Naive B cell (primary cell): Measurements from ENCODE around the gene UBLCP1. TPM values are rescaled to one million over a fixed set of nuclear protein-coding genes. Genes with fewer than 3 reads are reported as not detected.
"Not testable (repeated sequence)": the region's sequence is repeated elsewhere in the genome, so short reads cannot be mapped to it uniquely, and the experiment has no call there.

Experiments
- ATAC-seq, 2 donors: fragments of 150-1000 bp; cut with Tn5 transposase; 2 replicates each; pipeline ENCODE4 v1.10.0; 2021; ENCODE audit warnings: low read depth in 2 of 2, mild to moderate bottlenecking in 2 of 2, moderate library complexity in 2 of 2
- DNase-seq: peaks from one replicate; pipeline ENCODE4 v3.0.0; 2022
- H3K27ac Mint-ChIP-seq, 6 donors: one replicate each; pipeline ENCODE4 v1.8.0; 2020 to 2022; ENCODE audit warnings: mild to moderate bottlenecking in 6 of 6, mixed read lengths in 6 of 6, moderate library complexity in 5 of 6, inconsistent platforms in 2 of 6
- H3K27me3 Mint-ChIP-seq, 3 donors: one replicate each; pipeline ENCODE4 v1.8.0; 2021 to 2022; ENCODE audit warnings: mixed read lengths in 3 of 3, mild to moderate bottlenecking in 1 of 3
- H3K36me3 Mint-ChIP-seq, 2 donors: one replicate each; pipeline ENCODE4 v1.8.0; 2020 to 2022; ENCODE audit warnings: mixed read lengths in 2 of 2, inconsistent platforms in 1 of 2, mild to moderate bottlenecking in 1 of 2
- H3K4me1 Mint-ChIP-seq, 3 donors: one replicate each; pipeline ENCODE4 v1.8.0; 2020 to 2022; ENCODE audit warnings: mixed read lengths in 3 of 3, inconsistent platforms in 1 of 3, mild to moderate bottlenecking in 1 of 3, moderate library complexity in 1 of 3
- H3K4me3 Mint-ChIP-seq, 8 donors: one replicate each; pipeline ENCODE4 v1.8.0; 2020 to 2022; ENCODE audit warnings: mild to moderate bottlenecking in 8 of 8, mixed read lengths in 8 of 8, moderate library complexity in 8 of 8, inconsistent platforms in 2 of 8
- H3K9me3 Mint-ChIP-seq, 7 donors: one replicate each; pipeline ENCODE4 v1.8.0; 2020 to 2022; ENCODE audit warnings: mixed read lengths in 7 of 7, mild to moderate bottlenecking in 5 of 7, inconsistent platforms in 2 of 7, moderate library complexity in 1 of 7
- polyA plus RNA-seq, 6 donors: library from polyadenylated mRNA; unstranded; fragments of 300-500 nt; fragmentation: Illumina TruSeq; gene quantifications; one replicate each; pipeline ENCODE4 v1.2.3, GENCODE V29; 2021; ENCODE audit warnings: low read depth in 6 of 6

Gene UBLCP1
- 10 to 100 TPM; 48.4 to 69.5 (median 61.2) TPM for polyA plus RNA-seq

DNA sequence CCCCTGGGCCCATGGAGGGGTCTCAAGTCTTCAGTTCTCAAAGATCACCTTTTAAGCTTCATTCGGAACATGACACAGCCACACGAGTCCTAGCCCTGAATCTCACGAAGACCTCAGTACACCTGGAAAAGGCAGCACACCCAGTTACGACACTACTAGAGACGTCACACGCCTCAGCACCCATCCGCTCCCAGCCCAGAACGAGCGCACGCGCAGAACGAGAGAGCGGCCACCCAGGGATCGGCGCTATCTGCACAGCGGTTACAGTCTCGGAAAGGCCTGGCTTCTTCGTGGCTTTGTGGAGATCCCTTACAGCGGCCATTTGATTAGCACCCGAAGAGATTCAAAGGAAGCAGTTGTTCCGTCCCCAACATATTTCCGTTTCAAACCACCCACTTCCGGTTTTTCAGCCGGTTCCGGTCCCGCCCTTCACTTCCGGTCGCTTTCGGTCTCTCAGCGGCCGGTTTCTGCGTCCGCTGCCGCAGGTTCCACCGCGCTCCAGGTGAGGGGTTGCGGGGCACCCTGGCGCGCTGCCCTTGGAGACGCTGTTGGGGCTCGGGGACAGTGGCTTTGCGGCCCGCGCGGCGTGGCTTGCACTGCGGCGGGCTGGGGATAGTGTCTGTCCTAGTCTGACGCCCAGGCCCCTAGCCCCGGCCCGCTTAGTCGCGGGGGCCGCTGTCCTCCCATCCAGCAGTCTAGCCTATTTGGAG is at the start of gene UBLCP1:
Gene UBLCP1 (plus strand): TSS at position 432 of the 710 bp plus-strand sequence. CDS start 5,626 bp downstream, outside the sequence.
- peaks cover 29 to 46% (median 35%) of the 10 kb centered on the region in 3 donors for H3K4me1 Mint-ChIP-seq

GRCh38 chr5:159214486-159215271 is 48.4 kb upstream of the UBLCP1 start:
- Mint-ChIP-seq H3K27ac (no peak overlapping the region), H3K9me3 (no peaks in the 10 kb centered on the region), H3K4me3 (no peak overlapping the region), H3K4me1 (peaks cover 18 to 23% (median 20%) of the 10 kb centered on the region in 3 donors), H3K27me3 (peaks cover 0 to 5% (median 0%) of the 10 kb centered on the region in 3 donors), H3K36me3 (no peaks in the 10 kb centered on the region)
- ATAC-seq = no peak
- DNase-seq = no peak

More for the DNA sequence above, at the start of gene UBLCP1:
- H3K27ac Mint-ChIP-seq = peak within 1 kb of the TSS; percentile 94 to 99 (median 99)
- peaks cover 0 to 24% (median 14%) of the 10 kb centered on the region in 7 donors for H3K9me3 Mint-ChIP-seq
- no peaks in the 10 kb centered on the region for H3K27me3 Mint-ChIP-seq
- H3K36me3 Mint-ChIP-seq = peaks cover 11 to 16% of the 10 kb centered on the region in 2 donors
- peak within 1 kb of the TSS; percentile 89 to 99 (median 93) for H3K4me3 Mint-ChIP-seq
- peak; percentile 84 for DNase-seq
- ATAC-seq = peak; percentile 83 to 84

- Mint-ChIP-seq H3K27ac (no peak overlapping the region), H3K4me3 (no peak overlapping the region), H3K27me3 (peaks cover 0 to 5% (median 0%) of the 10 kb centered on the region in 3 donors), H3K9me3 (no peaks in the 10 kb centered on the region), H3K36me3 (no peaks in the 10 kb centered on the region), H3K4me1 (peaks cover 8 to 11% (median 9%) of the 10 kb centered on the region in 3 donors)
- ATAC-seq (no peak), DNase-seq (no peak)
Observed at GRCh38 chr5:159215886-159216285, 47.2 kb upstream of the UBLCP1 start.

GRCh38 chr5:159216454-159216853 is 46.6 kb upstream of the UBLCP1 start:
- peaks cover 5 to 8% (median 7%) of the 10 kb centered on the region in 3 donors for H3K4me1 Mint-ChIP-seq
- DNase-seq (no peak), ATAC-seq (no peak)
- no peaks in the 10 kb centered on the region for H3K36me3 Mint-ChIP-seq
- H3K4me3 Mint-ChIP-seq = no peak overlapping the region
- H3K27ac Mint-ChIP-seq = no peak overlapping the region
- H3K9me3 Mint-ChIP-seq = no peaks in the 10 kb centered on the region
- peaks cover 0 to 5% (median 0%) of the 10 kb centered on the region in 3 donors for H3K27me3 Mint-ChIP-seq

DNA sequence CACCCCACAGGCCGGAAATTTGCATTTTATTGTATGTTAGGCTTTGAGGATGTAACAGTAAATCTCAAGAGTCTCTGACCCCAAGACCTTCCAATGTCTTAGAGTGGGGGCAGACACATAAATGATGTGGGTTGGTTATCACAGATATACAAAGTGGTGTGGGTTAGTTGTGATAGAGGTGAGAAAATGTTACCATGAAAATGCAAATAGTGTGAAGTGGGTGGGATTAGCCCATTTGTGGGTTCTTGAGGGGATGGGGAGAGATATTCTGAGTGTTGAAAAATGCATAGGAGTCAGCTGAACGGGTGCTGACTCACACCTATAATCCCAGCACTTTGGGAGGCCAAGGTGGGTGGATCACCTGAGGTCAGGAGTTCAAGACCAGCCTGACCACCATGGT is 45.9 kb upstream of the UBLCP1 start:
- ATAC-seq (no peak), DNase-seq (no peak)
- Mint-ChIP-seq H3K4me3 (no peak overlapping the region), H3K27me3 (peaks cover 0 to 5% (median 0%) of the 10 kb centered on the region in 3 donors), H3K36me3 (no peaks in the 10 kb centered on the region), H3K9me3 (no peaks in the 10 kb centered on the region), H3K27ac (peak overlapping the region in 2 of 6 donors; percentile 1 to 6), H3K4me1 (peaks cover 0 to 3% (median 0%) of the 10 kb centered on the region in 3 donors)

GRCh38 chr5:159218595-159219023 is 44.5 kb upstream of the UBLCP1 start:
- H3K9me3 Mint-ChIP-seq = no peaks in the 10 kb centered on the region
- DNase-seq (no peak), ATAC-seq (no peak)
- no peak overlapping the region for H3K27ac Mint-ChIP-seq
- no peak overlapping the region for H3K4me3 Mint-ChIP-seq
- no peaks in the 10 kb centered on the region for H3K36me3 Mint-ChIP-seq
- peaks cover 0 to 3% (median 0%) of the 10 kb centered on the region in 3 donors for H3K4me1 Mint-ChIP-seq
- peaks cover 0 to 5% (median 0%) of the 10 kb centered on the region in 3 donors for H3K27me3 Mint-ChIP-seq

- H3K9me3 Mint-ChIP-seq = no peaks in the 10 kb centered on the region
- DNase-seq = no peak
- H3K4me1 Mint-ChIP-seq = peaks cover 0 to 3% (median 0%) of the 10 kb centered on the region in 3 donors
- no peak for ATAC-seq
- H3K36me3 Mint-ChIP-seq = no peaks in the 10 kb centered on the region
- no peak overlapping the region for H3K27ac Mint-ChIP-seq
- no peak overlapping the region for H3K4me3 Mint-ChIP-seq
- H3K27me3 Mint-ChIP-seq = peaks cover 0 to 5% (median 0%) of the 10 kb centered on the region in 3 donors
Observed at GRCh38 chr5:159220206-159220605, 42.9 kb upstream of the UBLCP1 start.

- H3K4me1 Mint-ChIP-seq = no peaks in the 10 kb centered on the region
- no peak for ATAC-seq
- no peak overlapping the region for H3K4me3 Mint-ChIP-seq
- no peaks in the 10 kb centered on the region for H3K36me3 Mint-ChIP-seq
- H3K27ac Mint-ChIP-seq = no peak overlapping the region
- H3K9me3 Mint-ChIP-seq = no peaks in the 10 kb centered on the region
- no peak for DNase-seq
- H3K27me3 Mint-ChIP-seq = peaks cover 0 to 4% (median 0%) of the 10 kb centered on the region in 3 donors
Observed at GRCh38 chr5:159223469-159223868, 39.6 kb upstream of the UBLCP1 start.

DNA sequence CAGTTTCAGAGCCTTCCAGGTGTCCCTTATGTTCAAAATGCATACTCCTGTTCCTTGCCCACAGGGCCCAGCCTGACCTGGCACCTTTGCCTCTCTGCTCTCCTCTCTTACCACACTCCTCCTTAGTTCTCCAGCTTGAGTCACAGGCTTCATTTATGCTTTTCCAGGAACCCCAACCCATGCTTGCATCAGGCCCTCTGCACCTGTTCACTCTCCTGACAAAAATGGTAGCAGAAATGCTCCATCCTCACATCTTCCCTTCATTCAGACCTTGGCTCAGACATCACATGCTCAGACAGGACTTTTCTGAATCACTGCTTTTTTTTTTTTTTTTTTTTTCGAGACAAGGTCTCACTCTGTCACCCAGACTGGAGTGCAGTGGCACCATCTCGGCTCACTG is 38.6 kb upstream of the UBLCP1 start:
- ATAC-seq (no peak), DNase-seq (no peak)
- Mint-ChIP-seq H3K9me3 (no peaks in the 10 kb centered on the region), H3K4me3 (no peak overlapping the region), H3K27me3 (no peaks in the 10 kb centered on the region), H3K27ac (no peak overlapping the region), H3K4me1 (no peaks in the 10 kb centered on the region), H3K36me3 (no peaks in the 10 kb centered on the region)

- no peak for DNase-seq
- ATAC-seq = no peak
- Mint-ChIP-seq H3K36me3 (no peaks in the 10 kb centered on the region), H3K4me3 (no peak overlapping the region), H3K27ac (no peak overlapping the region), H3K27me3 (peaks cover 0 to 8% (median 5%) of the 10 kb centered on the region in 3 donors), H3K4me1 (no peaks in the 10 kb centered on the region), H3K9me3 (no peaks in the 10 kb centered on the region)
Observed at GRCh38 chr5:159226451-159226850, 36.6 kb upstream of the UBLCP1 start.

- DNase-seq = no peak
- Mint-ChIP-seq H3K9me3 (no peaks in the 10 kb centered on the region), H3K27ac (no peak overlapping the region), H3K4me1 (no peaks in the 10 kb centered on the region), H3K4me3 (no peak overlapping the region), H3K27me3 (peaks cover 0 to 10% (median 5%) of the 10 kb centered on the region in 3 donors), H3K36me3 (no peaks in the 10 kb centered on the region)
- no peak for ATAC-seq
Observed at GRCh38 chr5:159227452-159227851, 35.6 kb upstream of the UBLCP1 start.

DNA sequence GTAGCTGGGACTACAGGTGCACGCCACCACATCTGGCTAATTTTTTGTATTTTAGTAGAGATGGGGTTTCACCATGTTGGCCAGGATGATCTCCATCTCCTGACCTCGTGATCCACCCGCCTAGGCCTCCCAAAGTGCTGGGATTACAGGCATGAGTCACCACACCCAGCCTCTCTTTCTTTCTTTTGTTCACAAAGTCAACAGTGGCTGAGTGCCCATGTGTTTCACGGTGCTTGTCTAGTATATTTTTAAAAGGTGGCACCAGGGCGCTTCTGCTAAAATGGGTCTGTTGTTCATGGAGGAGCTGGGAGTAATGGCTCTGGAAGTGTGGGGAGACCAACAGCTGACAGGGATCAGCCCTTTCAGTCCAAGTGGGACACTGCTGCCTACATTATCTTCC is 35.0 kb upstream of the UBLCP1 start:
- H3K36me3 Mint-ChIP-seq, H3K9me3 Mint-ChIP-seq, H3K27ac Mint-ChIP-seq, H3K4me1 Mint-ChIP-seq, H3K4me3 Mint-ChIP-seq, ATAC-seq, DNase-seq: not testable (repeated sequence)
- peaks cover 0 to 15% (median 5%) of the 10 kb centered on the region in 3 donors for H3K27me3 Mint-ChIP-seq

GRCh38 chr5:159230657-159231056 is 32.4 kb upstream of the UBLCP1 start:
- no peak overlapping the region for H3K27ac Mint-ChIP-seq
- H3K9me3 Mint-ChIP-seq = no peaks in the 10 kb centered on the region
- ATAC-seq = no peak
- H3K27me3 Mint-ChIP-seq = peaks cover 0 to 15% (median 5%) of the 10 kb centered on the region in 3 donors
- H3K4me3 Mint-ChIP-seq = no peak overlapping the region
- H3K4me1 Mint-ChIP-seq = no peaks in the 10 kb centered on the region
- no peaks in the 10 kb centered on the region for H3K36me3 Mint-ChIP-seq
- DNase-seq = no peak
